NCI-H446 (cell line): ENCODE results near the gene ADAM12.

ENCODE experiments used
- DNase-seq, 2 experiments: peaks; one replicate each; lab custom pipeline; 2025; lab: John Stamatoyannopoulos, UW

The ADAM12 gene

DNA sequence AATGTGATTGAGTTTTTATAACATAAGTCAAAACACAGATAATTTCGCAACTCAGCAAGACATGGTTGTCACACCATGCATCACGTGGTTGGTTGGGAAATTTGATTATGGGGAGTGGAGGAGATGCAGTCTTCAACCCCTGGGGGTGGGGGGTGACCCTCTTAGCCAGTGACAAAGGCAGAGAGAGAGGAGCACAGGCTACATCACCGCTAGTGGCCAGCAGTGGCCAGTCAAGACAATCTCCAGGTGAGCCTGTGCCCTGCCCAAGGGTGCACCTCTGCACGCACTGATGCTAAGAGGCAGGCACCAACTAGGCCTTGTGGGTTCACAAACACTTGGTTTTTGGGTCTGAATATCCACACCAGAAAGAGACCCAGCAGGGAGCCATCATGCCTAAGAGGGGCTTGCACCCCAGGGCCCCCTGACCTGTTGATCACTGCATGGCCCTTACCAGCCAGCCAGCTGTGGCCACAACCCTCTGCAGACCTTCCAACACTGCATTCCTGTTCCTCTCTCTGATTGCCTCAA, 247.5 kb downstream of the ADAM12 start:
- DNase-seq: no peak

DNA sequence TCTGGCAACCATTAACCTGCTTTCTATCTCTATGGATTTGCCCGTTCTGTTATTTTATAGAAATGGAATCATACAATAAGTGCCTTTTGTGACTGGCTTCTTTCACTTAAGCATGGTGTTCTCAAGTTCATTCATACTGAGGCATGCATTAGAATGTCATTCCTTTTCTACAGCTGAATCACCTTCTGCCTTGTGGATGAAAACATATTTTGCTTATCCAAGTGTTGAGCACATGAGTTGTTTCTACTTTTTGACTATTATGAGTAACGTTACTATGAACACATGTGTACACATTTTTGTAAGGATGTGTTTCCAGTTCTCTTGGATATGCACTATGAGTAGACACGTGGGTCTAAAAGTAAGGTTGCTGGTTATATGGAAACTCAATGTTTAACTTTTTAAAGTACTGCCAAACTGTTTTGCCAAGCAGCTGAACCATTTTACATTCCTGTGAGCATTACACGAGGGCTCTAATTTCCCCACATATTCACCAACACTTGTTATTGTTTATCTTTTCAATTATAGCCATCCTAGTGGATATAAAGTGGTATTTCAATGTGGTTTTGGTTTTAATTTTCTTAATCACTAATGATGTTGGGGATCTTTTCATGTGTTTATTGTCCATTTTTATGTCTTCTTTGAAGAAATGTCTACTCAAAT, 250.6 kb downstream of the ADAM12 start:
- DNase-seq: no peak

DNA sequence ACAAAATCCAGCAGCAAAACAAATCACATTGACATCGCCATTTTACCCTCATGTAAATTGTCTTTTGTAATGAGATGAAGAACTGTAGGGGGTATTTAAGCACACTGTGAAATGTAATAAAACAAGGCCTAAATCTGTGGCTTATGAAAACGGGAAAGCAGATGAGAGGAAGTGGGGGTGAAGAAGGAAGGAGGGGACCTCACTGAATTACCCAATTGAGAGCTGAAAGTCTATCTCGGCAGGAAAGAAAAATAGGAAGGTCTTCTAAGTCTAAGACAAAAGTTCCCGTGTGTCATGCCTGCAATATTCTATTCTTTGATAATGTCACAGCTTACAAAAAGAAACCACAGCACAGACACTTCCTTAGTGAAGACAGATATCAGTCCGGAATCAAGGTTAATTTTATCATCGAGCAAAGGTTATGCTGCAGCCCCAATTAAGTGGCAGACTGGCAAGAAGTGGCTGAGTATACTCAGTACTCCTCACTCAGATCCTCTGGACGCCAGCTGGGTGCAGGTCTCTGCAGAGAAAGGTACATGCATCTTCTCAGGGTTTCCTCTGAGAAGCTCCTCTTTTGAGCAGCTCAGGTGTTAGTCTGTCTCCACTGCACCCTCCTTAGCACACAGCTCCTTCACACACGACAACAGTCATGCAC, 252.2 kb downstream of the ADAM12 start:
- DNase-seq: no peak

DNA sequence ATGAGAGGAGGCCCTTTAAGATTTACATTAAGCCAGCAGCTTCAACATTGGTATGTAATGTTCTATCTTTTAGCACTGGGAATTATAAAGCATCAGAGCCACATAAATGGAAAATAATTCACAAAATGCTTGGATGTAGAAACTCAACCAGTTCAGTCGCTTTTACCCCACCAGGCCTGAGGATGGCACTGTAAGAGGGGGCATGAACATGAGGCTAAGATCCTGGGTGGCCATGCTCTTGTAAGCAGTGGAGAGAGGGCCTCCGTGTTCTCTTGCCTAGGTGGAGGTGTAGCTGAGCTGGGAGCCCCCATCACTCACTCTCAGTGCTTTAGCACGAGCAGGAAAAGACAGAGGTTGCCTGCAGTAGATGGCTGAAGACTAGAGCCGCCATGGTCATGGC, 253.1 kb downstream of the ADAM12 start:
- no peak for DNase-seq

DNA sequence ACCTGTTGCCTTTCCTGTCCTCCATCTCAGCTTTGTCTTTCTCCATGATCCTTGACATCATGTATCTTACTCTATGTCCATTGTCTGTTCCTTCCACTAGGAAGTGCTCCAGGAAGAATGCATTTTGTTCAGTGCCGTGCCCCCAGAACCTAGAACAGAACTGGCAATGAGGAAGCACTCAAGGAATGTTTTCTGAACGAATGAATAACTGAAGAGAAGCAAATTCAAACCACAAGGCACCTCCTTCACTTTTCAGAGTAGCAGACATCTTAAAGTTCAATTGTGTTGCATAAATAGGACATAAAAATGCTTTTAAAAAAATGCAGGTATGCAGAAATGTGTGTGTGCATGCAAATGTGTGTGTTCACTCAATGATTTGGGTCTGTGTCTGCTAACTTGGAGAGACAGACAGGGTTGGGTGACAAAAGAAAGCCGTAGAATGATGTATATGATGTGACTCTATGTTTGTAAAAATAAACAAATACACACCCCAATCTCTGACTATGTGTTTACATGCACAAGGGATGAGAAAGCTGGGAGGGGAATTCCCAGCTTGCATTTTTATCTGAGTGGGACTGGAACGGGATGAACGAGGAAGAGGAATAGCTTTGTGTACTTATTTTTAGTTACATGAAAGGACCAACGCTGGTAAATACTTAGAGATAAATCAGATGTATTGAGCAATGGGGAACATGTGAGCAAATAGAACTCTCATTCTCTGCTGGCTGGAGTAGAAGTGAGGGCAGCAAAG, 254.2 kb downstream of the ADAM12 start:
- DNase-seq: no peak

DNA sequence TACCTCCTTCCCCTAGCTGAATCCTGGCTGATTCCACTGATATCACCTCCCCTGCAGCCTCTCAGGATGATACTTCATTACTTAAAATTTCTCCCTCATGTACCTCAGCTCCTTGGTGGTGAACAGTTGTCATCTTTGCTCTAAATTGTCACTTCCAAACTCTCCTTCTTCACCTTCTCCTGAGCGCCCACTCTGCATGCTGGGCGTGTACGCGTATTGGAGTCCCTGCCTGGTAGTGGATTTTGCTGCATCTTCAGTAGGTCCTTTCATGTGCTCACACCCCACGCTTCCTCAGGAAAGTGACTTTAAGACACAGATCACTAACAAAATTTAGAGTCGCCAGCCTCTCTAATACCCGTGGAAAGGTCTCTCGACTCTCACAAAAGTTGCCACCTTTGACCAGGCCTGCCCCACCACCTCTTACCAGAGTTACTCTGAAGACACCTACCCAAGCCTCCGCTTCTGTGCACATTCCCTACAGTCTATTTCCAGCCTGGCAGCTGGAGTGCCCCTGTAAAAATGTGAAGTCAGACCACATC, 255.1 kb downstream of the ADAM12 start:
- no peak for DNase-seq

DNA sequence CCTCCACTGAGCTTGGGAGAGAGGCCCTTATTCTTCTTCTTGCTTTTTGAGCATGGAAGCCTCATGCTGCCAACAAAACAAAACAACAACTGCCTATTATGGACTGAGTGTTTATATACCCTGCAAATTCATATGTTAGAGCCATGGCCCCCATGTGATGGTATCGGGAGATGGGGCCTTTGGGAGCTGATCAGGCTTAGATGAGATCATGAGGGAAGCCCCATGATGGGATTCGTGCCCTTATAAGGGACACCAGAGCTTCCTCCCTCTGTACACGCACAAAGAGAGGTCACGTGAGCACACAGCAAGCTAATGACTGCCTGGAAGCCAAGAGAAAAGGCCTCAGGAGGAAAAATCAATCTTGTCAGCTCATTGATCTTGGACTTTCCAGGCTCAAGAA, 256.9 kb downstream of the ADAM12 start:
- DNase-seq: no peak

DNA sequence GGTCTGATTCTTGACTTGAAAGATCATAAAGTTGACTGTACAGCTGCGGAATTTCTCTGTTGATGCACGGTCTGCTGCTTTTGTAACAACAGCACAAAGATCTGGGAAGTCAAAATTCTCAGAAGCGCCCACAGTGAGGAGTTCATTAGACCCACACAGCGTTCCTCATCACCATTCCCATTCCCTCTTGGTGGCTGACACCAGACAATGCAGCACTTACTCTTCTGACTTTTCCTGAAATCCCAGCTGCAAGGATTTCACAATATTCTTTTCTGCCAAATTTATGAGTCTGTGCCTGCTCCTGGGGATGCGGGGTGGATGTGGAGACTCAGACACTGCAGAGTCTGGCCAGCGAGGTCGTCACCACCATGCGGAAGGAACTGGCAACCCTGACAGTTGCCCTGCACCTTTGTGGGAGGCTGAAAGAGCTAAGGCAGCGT, 258.0 kb downstream of the ADAM12 start:
- no peak for DNase-seq

DNA sequence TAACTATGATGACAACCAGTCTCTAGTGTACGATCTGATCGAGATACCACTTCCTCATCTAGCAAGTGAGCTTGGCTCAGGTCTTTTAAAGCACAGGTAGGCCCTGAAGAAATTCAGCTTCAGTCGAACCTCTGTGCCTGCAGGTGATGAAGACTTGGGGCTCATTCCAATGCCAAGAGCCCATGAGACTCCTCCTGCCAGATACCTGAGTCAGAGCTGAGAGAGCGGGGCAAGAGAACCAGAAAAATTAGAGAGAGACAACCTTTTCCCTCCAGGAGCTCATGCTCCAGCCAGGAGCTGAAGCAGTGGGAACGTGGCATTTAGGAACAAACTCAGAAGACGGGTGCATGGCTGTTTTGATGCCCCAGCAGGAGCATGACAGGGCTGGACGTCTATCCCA, 259.3 kb downstream of the ADAM12 start:
- no peak for DNase-seq

DNA sequence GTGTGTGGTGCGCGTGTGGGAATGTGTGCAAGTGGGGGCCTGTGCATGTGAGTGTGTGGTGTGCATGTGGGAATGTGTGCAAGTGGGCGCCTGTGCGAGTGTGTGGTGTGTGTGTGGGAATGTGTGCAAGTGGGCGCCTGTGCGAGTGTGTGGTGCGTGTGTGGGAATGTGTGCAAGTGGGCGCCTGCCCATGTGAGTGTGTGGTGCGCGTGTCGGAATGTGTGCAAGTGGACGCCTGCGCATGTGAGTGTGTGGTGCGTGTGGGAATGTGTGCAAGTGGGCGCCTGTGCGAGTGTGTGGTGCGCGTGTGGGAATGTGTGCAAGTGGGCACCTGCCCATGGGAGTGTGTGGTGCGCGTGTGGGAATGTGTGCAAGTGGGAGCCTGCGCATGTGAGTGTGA, 259.7 kb downstream of the ADAM12 start:
- DNase-seq: no peak

DNA sequence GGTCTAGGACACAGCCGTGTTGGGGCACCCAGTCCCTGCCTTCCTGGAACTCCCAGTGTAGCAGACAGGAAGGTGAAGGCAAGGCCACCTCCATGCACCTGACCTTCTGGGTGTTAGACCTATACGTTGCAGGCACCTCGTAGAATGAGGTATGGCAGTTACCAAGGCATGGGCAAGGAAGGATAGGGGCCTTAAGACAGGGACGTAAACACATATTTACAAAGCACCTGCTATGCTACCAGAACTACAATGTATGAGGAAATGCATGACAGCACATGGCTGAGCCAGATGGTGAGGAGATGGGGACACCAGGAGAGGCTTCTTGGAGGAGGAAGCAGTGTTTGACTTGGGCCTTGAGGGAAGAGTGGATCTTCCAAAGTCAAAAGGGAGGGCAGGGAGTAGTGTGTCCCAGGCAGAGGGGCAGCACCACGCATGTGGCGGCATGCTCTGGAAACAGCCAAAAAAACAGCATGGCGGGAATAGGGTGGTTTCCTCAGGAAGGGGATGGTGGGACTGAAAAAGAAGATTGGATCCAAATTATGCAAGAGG, 260.7 kb downstream of the ADAM12 start:
- no peak for DNase-seq

DNA sequence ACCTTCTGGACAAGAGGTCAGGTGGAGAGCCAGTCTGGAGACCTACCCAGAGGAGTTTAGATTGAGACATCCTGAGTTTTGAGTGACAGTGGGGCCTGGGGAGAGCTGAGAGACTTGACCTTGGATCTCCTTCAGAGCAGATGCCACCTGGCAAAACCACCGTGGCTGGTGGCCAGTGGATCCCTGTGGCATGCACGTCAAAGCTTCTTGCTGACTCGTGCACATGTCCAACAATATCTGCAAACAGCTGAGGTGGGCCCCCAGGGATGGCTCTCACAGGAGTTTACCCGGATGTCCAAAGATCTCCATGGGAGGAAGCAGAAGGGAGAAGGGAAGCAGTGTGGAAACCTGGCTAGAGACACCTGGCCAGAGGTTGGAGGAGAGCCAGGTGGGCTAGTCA, 261.4 kb downstream of the ADAM12 start:
- no peak for DNase-seq

DNA sequence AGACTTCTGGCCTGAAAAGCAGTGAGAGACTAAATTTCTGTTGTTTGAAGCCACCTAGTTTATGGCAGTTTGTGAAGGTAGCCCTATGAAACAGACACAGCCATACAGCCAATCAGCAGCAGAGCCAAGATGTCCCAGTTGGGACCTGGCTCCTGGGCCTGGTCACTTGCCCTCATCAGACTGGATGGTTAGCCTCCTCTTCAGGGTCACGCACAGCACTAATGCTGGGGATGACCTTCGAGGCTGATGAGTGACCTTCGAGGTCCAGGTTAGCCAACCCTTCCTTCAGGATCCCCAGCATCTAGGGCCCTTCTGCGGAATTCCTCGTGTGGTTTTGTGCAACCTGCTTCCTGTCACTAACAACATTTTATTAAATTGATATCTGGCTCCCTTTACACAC, 262.3 kb downstream of the ADAM12 start:
- no peak for DNase-seq

DNA sequence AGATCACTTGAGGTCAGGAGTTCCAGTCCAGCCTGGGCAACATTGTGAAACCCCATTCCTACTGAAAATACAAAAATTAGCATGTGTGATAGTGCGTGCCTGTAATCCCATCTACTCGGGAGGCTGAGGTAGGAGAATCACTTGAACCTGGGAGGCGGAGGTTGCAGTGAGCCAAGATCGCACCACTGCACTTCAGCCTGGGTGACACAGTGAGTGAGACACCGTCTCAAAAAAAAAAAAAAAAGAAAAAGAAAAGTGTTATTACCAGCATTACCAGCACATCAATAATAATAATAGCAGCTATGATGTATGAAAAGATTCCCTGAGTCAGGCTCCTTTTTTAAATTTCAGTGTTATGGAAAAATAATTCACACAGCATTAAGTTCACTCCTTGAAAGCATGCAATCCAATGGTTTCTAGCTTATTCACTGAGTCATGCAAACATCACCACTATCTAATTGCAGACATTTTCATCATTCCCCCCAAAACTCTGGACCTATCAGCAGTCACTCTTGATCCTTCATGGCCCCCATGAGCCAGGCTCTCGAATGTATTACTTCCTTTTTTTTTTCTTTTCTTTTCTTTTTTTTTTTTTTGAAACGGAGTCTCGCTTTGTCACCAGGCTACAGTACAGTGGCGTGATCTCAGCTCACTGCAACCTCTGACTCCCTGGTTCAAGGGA, 263.5 kb downstream of the ADAM12 start:
- DNase-seq: no peak

DNA sequence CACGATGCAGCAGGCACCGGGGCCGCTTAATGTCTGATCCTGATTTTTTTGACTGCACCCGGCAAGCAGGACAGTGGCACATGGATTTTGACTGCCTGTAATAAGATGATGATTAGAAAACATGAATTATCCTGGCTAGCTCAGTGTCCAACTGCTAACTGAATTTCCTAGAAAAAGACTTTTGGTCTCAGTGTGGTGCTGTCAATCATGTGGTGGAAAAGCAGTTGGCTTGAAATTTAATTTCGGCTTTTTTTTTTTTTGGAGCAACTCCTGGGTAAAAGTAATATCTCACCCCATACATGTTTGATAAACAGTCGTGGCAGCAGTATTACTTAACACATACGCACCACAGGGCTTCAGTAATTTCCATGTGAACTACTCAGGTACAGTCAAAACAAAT, 264.2 kb downstream of the ADAM12 start:
- no peak for DNase-seq

DNA sequence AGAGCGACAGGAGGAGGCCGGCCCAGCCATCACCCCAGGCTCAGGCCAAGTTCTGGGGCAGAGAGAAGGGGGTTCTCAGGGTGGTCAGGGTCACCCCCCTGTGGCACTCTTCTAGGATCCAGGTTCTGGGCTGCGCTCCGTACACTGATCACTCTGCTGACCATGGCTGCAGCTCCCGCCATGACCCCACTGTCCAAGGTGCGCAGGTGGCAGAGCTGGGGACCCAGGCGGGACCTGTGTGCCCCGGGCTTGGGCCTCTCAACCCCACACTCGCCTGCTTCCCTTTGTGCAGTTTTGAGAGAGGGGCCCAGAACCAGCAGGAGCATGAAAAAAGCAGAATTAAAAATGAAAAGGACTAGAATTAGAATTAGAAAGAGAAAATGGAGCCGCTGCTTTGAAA, 264.8 kb downstream of the ADAM12 start:
- DNase-seq: no peak

DNA sequence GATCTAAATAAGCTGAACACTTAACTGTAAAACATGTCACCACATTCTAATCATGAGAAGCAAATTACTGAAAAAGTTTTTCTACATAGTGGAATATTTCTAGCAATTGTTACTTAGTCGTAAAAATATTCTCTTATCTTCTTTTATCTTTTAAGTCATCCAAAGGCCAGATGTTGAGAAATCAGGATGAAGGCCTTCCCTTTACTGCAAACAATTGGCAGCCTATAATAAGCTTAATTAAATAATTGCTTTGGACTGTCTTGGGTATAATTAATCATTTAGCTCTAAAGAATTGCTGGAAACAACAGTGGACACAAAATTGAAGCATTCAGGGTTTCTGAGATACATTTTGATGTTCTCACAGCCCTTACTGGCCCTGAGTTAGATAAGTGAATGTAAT, 265.4 kb downstream of the ADAM12 start:
- DNase-seq: no peak

DNA sequence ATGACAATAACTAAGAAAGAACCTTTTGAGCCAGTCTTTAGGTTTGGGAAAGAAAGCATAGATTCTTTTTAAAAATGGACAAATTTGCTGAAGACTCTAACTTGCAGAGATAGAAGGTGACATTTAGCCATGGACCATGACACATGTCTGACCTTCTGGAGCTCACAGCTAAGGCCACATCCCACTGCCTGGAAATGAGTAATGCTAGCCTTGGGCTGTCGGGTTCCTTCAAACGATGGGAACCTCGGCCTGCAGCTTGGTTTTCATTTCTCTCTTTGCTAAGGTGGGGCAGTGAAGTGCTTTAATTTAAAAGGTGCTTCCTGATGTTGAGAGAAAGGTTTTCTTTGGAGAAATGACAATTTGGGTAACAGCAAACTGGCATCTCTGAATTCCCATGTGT, 268.7 kb downstream of the ADAM12 start:
- no peak for DNase-seq

DNA sequence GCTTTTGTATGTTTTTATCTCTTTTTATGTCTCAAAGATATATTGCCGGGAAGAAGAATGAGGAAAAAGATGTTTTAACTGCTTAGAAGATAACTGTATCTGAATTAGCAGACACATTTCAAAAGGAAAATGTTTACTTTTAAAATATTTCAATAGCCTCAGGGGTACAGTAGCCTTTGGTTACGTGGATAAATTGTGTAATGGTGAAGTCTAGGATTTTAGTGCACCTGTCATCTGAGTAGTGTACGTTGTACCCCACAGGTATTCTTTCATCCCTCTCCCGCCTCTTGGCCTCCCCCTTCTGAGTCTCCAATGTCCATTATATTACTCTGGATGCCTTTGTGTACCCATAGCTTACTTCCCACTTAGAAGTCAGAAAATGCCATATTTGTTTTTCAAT, 269.8 kb downstream of the ADAM12 start:
- no peak for DNase-seq

DNA sequence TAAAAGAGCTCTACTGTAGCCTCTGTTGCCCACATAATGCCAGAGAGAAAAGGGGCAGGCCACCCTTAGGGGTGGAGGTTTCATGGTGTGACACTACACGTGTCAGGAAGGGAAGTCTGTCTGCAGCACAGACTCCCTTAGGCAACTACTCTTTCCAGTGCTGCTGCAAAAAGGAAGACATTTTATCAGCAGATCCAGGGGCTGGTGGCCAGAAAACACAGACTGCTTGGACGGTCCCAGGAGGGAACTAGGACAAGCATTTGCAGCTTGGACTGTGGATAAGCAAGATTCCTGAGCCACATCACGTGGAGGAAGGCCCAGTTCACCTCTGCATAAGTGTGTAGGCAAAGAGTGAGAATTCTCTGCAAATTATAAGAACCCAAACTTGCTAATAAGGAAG, 271.1 kb downstream of the ADAM12 start:
- DNase-seq: no peak

DNA sequence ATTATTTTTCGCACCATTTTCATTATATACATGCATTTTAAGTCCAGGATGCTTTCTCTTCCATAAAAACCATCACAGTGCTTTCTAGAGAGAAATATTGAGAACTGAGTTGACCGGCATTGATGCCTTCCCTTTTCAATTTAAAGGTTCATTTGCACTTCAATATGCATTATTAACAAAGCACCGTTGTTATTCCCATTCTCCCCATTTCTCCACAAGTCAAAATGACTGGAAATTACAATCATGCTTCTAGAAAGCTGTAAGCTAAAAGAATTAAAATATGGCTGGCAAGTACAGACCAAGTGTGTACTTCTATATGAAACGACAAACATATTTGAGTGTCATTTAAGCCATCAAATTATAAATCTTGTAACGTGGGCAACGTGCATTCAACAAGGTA, 272.4 kb downstream of the ADAM12 start:
- DNase-seq: no peak
